ENCODE data around the gene CACHD1. TPM values are rescaled to one million over a fixed set of nuclear protein-coding genes. Genes with fewer than 3 reads are reported as not detected.

CACHD1 gene
- total and polyA plus RNA-seq, 2 of the 8 experiments (the other 6 are each of a cell fraction or from before 2014, with no cell fraction given), result 22.2 to 42.5 TPM

- TF ChIP-seq CHD7 (IDR thresholded peaks at IDR 0.05; ENCODE audit: insufficient replicate concordance, low read length) (no peak), CEBPB (IDR thresholded peaks at IDR 0.05; ENCODE audit: low read depth, low read length) (no peak)
Measured at GRCh38 chr1:64549464-64550239, 79.7 kb downstream of the CACHD1 start (continued).

All from H1 (cell line).